Panc1 (cell line): ENCODE data around the gene MTOR. TPM values are rescaled to one million over a fixed set of nuclear protein-coding genes. Genes with fewer than 3 reads are reported as not detected.

Experiments used
- ATAC-seq: fragments of 200-7000 bp; cut with Tn5 transposase; 2 replicates; pipeline ENCODE4 v1.9.1; 2020; ENCODE audit warnings: mild to moderate bottlenecking, moderate library complexity
- BruUV-seq: library from RNA; stranded (reverse); fragments of 400-500 nt; replicated peaks from 2 replicates; lab custom pipeline; 2021; lab: Mats Ljungman, UMichigan
- CTCF ChIA-PET: fragments of 300-600 bp; sonication (Branson Sonifier 250); formaldehyde crosslinking; loops from one replicate; lab custom pipeline; 2022; ENCODE audit warnings: antibody characterized with exemption; lab: Charles Lee
- POLR2A ChIA-PET: fragments of 300-600 bp; sonication (Branson Sonifier 250); formaldehyde crosslinking; loops from one replicate; lab custom pipeline; 2022; ENCODE audit warnings: antibody characterized with exemption; lab: Charles Lee
- DNase-seq: peaks from one replicate; pipeline ENCODE4 v3.0.0-alpha.2; 2010; ENCODE audit warnings: low read depth, low spot score
- H3K27ac ChIP-seq: 2 replicates; pipeline ENCODE4 v1.5.1; 2011; ENCODE audit warnings: mild to moderate bottlenecking, low read length, inconsistent platforms
- H3K27me3 ChIP-seq: fragments of 200-500 bp; sonication (Bioruptor generic); 2 replicates; pipeline ENCODE4 v1.6.0; 2014; ENCODE audit warnings: low read length, inconsistent platforms; ENCODE audit not compliant: control insufficient read depth, insufficient read depth
- H3K36me3 ChIP-seq: fragments of 200-500 bp; sonication (Bioruptor generic); 2 replicates; pipeline ENCODE4 v1.5.1; 2014; ENCODE audit warnings: inconsistent platforms, mild to moderate bottlenecking, low read length, moderate library complexity; ENCODE audit not compliant: control insufficient read depth, insufficient read depth
- H3K4me1 ChIP-seq: 2 replicates; pipeline ENCODE4 v1.5.1; 2011; ENCODE audit warnings: inconsistent platforms, mild to moderate bottlenecking, low read length, moderate library complexity; ENCODE audit not compliant: control insufficient read depth, insufficient read depth
- H3K4me3 ChIP-seq, 2 experiments: 2 replicates each; pipeline ENCODE4 v1.5.1; 2011 to 2012; ENCODE audit warnings: low read depth in 2 of 2, low read length in 2 of 2, mild to moderate bottlenecking in 2 of 2, inconsistent platforms in 1 of 2, moderate library complexity in 1 of 2
- H3K9me3 ChIP-seq: fragments of 200-500 bp; sonication (Bioruptor generic); 2 replicates; pipeline ENCODE4 v1.5.1; 2014; ENCODE audit warnings: low read depth, mild to moderate bottlenecking, inconsistent platforms, low read length, moderate library complexity; ENCODE audit not compliant: control insufficient read depth, insufficient read depth
- CTCF ChIP-seq: fragments of 450-650 bp; IDR thresholded peaks from 2 replicates; pipeline ENCODE4 v1.5.1; 2017; ENCODE audit warnings: mild to moderate bottlenecking
- POLR2AphosphoS5 ChIP-seq: IDR thresholded peaks from 2 replicates; pipeline ENCODE4 v1.6.1; 2012; ENCODE audit warnings: mild to moderate bottlenecking, low read depth, low read length, moderate library complexity
- REST ChIP-seq, 2 experiments: IDR thresholded peaks; 2 replicates each; pipeline ENCODE4 v1.6.1; 2011 to 2012; ENCODE audit warnings: low read depth in 2 of 2, control low read depth in 1 of 2, low read length in 1 of 2, mild to moderate bottlenecking in 1 of 2, moderate library complexity in 1 of 2; ENCODE audit not compliant: insufficient read depth in 1 of 2
- SIN3A ChIP-seq: IDR thresholded peaks from 2 replicates; pipeline ENCODE4 v1.6.1; 2012; ENCODE audit warnings: low read depth, mild to moderate bottlenecking, low read length, moderate library complexity, borderline replicate concordance; ENCODE audit not compliant: insufficient read depth
- TCF7L2 ChIP-seq: IDR thresholded peaks from 2 replicates; pipeline ENCODE4 v1.6.1; 2011; ENCODE audit warnings: mild to moderate bottlenecking, low read depth, low read length, inconsistent platforms
- in situ Hi-C: cut with HindIII; loops from 2 replicates; pipeline ENCODE4 v1.10.0; 2016; ENCODE audit warnings: low sequenced_read_pairs, low pct_unique_long_range_greater_than_20kb
- intact Hi-C: fragments of 100-400 bp; cut with micrococcal nuclease; formaldehyde crosslinking; loops from one replicate; pipeline ENCODE4 v1.10.0; 2022; ENCODE audit not compliant: unreplicated experiment
- total RNA-seq: library from RNA; stranded (reverse); gene quantifications from one replicate; pipeline ENCODE4 v1.2.1, GENCODE V29; 2021; ENCODE audit not compliant: unreplicated experiment

The MTOR gene
- total RNA-seq, 1 experiment from 2014 or later, result 71.2 TPM

GRCh38 chr1:11158291-11158690 is 104.1 kb downstream of the MTOR start:
- Histone ChIP-seq H3K9me3 (no peaks in the 10 kb centered on the region), H3K36me3 (peaks cover 2% of the 10 kb centered on the region), H3K27ac (peak overlapping the region; percentile 52; the same call in 1 of the 2 replicates), H3K4me1 (0 out of 2 replicates have a peak, but pooled peaks cover 3% of the 10 kb centered on the region), H3K4me3 (no peak overlapping the region), H3K27me3 (no peaks in the 10 kb centered on the region)
- CTCF ChIA-PET, result no interaction called here
- DNase-seq (no peak), ATAC-seq (no peak)
- no TSS peak for BruUV-seq
- in situ Hi-C loops, result no loop called here
- intact Hi-C loops, result no loop called here
- POLR2A ChIA-PET, result no interaction called here
- TF ChIP-seq POLR2AphosphoS5 (no peak), TCF7L2 (no peak), CTCF (no peak), SIN3A (no peak), REST (IDR thresholded peaks at IDR 0.05; ENCODE audit: insufficient read depth in 1 of 2, low read depth in 2 of 2, low read length in 1 of 2) (no peak)

- peak overlapping the region; percentile 52; the same call in 1 of the 2 replicates for H3K27ac ChIP-seq
- POLR2A ChIA-PET, result no interaction called here
- no TSS peak for BruUV-seq
- CTCF ChIA-PET, result no interaction called here
- in situ Hi-C loops (no loop called here), intact Hi-C loops (no loop called here)
- TF ChIP-seq TCF7L2 (no peak), SIN3A (no peak), POLR2AphosphoS5 (no peak), CTCF (no peak), REST (IDR thresholded peaks at IDR 0.05; ENCODE audit: insufficient read depth in 1 of 2, low read depth in 2 of 2, low read length in 1 of 2) (no peak)
- no peaks in the 10 kb centered on the region for H3K27me3 ChIP-seq
- DNase-seq (no peak), ATAC-seq (no peak)
- 0 out of 2 replicates have a peak, but pooled peaks cover 3% of the 10 kb centered on the region for H3K4me1 ChIP-seq
- no peaks in the 10 kb centered on the region for H3K9me3 ChIP-seq
- H3K36me3 ChIP-seq, result peaks cover 4% of the 10 kb centered on the region
- no peak overlapping the region for H3K4me3 ChIP-seq
Measured at GRCh38 chr1:11157867-11158266, 104.5 kb downstream of the MTOR start.
